HUES6 (cell line): Measurements from ENCODE around the gene UBXN4.

Experiments
- H3K27ac ChIP-seq: 2 replicates; pipeline ENCODE4 v1.7.0; 2013; ENCODE audit warnings: low read depth, mild to moderate bottlenecking, low read length, inconsistent platforms
- H3K27me3 ChIP-seq: 2 replicates; pipeline ENCODE4 v1.6.1; 2013; ENCODE audit warnings: low read length; ENCODE audit not compliant: control insufficient read depth, insufficient read depth
- H3K36me3 ChIP-seq: 2 replicates; pipeline ENCODE4 v1.6.1; 2013; ENCODE audit warnings: low read length; ENCODE audit not compliant: control insufficient read depth, insufficient read depth
- H3K4me1 ChIP-seq: 2 replicates; pipeline ENCODE4 v1.6.1; 2013; ENCODE audit warnings: low read length; ENCODE audit not compliant: control insufficient read depth, insufficient read depth
- H3K4me3 ChIP-seq: 2 replicates; pipeline ENCODE4 v1.5.1; 2013; ENCODE audit warnings: low read depth, low read length
- H3K9ac ChIP-seq: one replicate; pipeline ENCODE4 v1.6.1; 2013; ENCODE audit warnings: mild to moderate bottlenecking, low read length
- H3K9me3 ChIP-seq: 2 replicates; pipeline ENCODE4 v1.6.1; 2013; ENCODE audit warnings: low read depth, low read length; ENCODE audit not compliant: control insufficient read depth, insufficient read depth

The UBXN4 gene

GRCh38 chr2:135762530-135762929 is 20.9 kb downstream of the UBXN4 start:
- Histone ChIP-seq H3K9me3 (no peaks in the 10 kb centered on the region), H3K4me1 (no peaks in the 10 kb centered on the region), H3K4me3 (no peak overlapping the region), H3K27ac (no peak overlapping the region), H3K27me3 (no peaks in the 10 kb centered on the region), H3K36me3 (peaks cover 89% of the 10 kb centered on the region), H3K9ac (no peak overlapping the region)

- H3K27me3 ChIP-seq, result no peaks in the 10 kb centered on the region
- no peak overlapping the region for H3K4me3 ChIP-seq
- H3K9ac ChIP-seq, result no peak overlapping the region
- H3K9me3 ChIP-seq, result no peaks in the 10 kb centered on the region
- peaks cover 86% of the 10 kb centered on the region for H3K36me3 ChIP-seq
- no peak overlapping the region for H3K27ac ChIP-seq
- H3K4me1 ChIP-seq, result no peaks in the 10 kb centered on the region
Observed at GRCh38 chr2:135768863-135769262, 27.2 kb downstream of the UBXN4 start.

- H3K9ac ChIP-seq, result no peak overlapping the region
- H3K4me3 ChIP-seq, result no peak overlapping the region
- H3K27ac ChIP-seq, result no peak overlapping the region
- no peaks in the 10 kb centered on the region for H3K9me3 ChIP-seq
- no peaks in the 10 kb centered on the region for H3K27me3 ChIP-seq
- H3K4me1 ChIP-seq, result no peaks in the 10 kb centered on the region
- peaks cover 89% of the 10 kb centered on the region for H3K36me3 ChIP-seq
Observed at GRCh38 chr2:135773319-135773718, 31.7 kb downstream of the UBXN4 start.

- no peak overlapping the region for H3K27ac ChIP-seq
- H3K27me3 ChIP-seq, result no peaks in the 10 kb centered on the region
- H3K4me1 ChIP-seq, result no peaks in the 10 kb centered on the region
- peaks cover 92% of the 10 kb centered on the region for H3K36me3 ChIP-seq
- no peak overlapping the region for H3K4me3 ChIP-seq
- H3K9ac ChIP-seq, result no peak overlapping the region
- no peaks in the 10 kb centered on the region for H3K9me3 ChIP-seq
Observed at GRCh38 chr2:135773917-135774316, 32.3 kb downstream of the UBXN4 start.

GRCh38 chr2:135775420-135775819 is 33.8 kb downstream of the UBXN4 start:
- Histone ChIP-seq H3K4me1 (no peaks in the 10 kb centered on the region), H3K27ac (no peak overlapping the region), H3K27me3 (no peaks in the 10 kb centered on the region), H3K36me3 (peaks cover 90% of the 10 kb centered on the region), H3K9me3 (no peaks in the 10 kb centered on the region), H3K4me3 (no peak overlapping the region), H3K9ac (no peak overlapping the region)

GRCh38 chr2:135776367-135776766 is 34.7 kb downstream of the UBXN4 start:
- Histone ChIP-seq H3K27ac (no peak overlapping the region), H3K4me1 (peaks cover 2% of the 10 kb centered on the region; the same call in 1 of the 2 replicates), H3K4me3 (no peak overlapping the region), H3K9me3 (no peaks in the 10 kb centered on the region), H3K27me3 (no peaks in the 10 kb centered on the region), H3K9ac (no peak overlapping the region), H3K36me3 (peaks cover 90% of the 10 kb centered on the region)

GRCh38 chr2:135782231-135782630 is 40.6 kb downstream of the UBXN4 start:
- H3K4me3 ChIP-seq, result no peak overlapping the region
- peaks cover 5% of the 10 kb centered on the region for H3K9me3 ChIP-seq
- H3K27ac ChIP-seq, result no peak overlapping the region
- H3K36me3 ChIP-seq, result peaks cover 82% of the 10 kb centered on the region
- no peak overlapping the region for H3K9ac ChIP-seq
- H3K4me1 ChIP-seq, result peaks cover 18% of the 10 kb centered on the region
- H3K27me3 ChIP-seq, result no peaks in the 10 kb centered on the region

- no peak overlapping the region for H3K27ac ChIP-seq
- H3K4me1 ChIP-seq, result peaks cover 18% of the 10 kb centered on the region
- no peaks in the 10 kb centered on the region for H3K27me3 ChIP-seq
- no peak overlapping the region for H3K9ac ChIP-seq
- no peak overlapping the region for H3K4me3 ChIP-seq
- H3K9me3 ChIP-seq, result peaks cover 5% of the 10 kb centered on the region
- H3K36me3 ChIP-seq, result peaks cover 75% of the 10 kb centered on the region
Observed at GRCh38 chr2:135783439-135783838, 41.8 kb downstream of the UBXN4 start.

GRCh38 chr2:135785032-135785431 is 43.4 kb downstream of the UBXN4 start:
- no peaks in the 10 kb centered on the region for H3K27me3 ChIP-seq
- no peak overlapping the region for H3K9ac ChIP-seq
- H3K4me1 ChIP-seq, result peaks cover 18% of the 10 kb centered on the region
- no peak overlapping the region for H3K27ac ChIP-seq
- H3K36me3 ChIP-seq, result peaks cover 61% of the 10 kb centered on the region
- H3K9me3 ChIP-seq, result peaks cover 5% of the 10 kb centered on the region
- H3K4me3 ChIP-seq, result no peak overlapping the region

GRCh38 chr2:135786823-135787222 is 45.2 kb downstream of the UBXN4 start:
- no peaks in the 10 kb centered on the region for H3K27me3 ChIP-seq
- peaks cover 43% of the 10 kb centered on the region for H3K36me3 ChIP-seq
- no peak overlapping the region for H3K27ac ChIP-seq
- peaks cover 12% of the 10 kb centered on the region; the same call in 1 of the 2 replicates for H3K4me1 ChIP-seq
- no peak overlapping the region for H3K9ac ChIP-seq
- no peak overlapping the region for H3K4me3 ChIP-seq
- H3K9me3 ChIP-seq, result peaks cover 5% of the 10 kb centered on the region

GRCh38 chr2:135790423-135790822 is 48.8 kb downstream of the UBXN4 start:
- H3K4me1 ChIP-seq, result no peaks in the 10 kb centered on the region; the same call in 1 of the 2 replicates
- no peak overlapping the region for H3K9ac ChIP-seq
- H3K9me3 ChIP-seq, result peaks cover 2% of the 10 kb centered on the region
- H3K4me3 ChIP-seq, result no peak overlapping the region
- no peak overlapping the region for H3K27ac ChIP-seq
- peaks cover 8% of the 10 kb centered on the region for H3K36me3 ChIP-seq
- H3K27me3 ChIP-seq, result no peaks in the 10 kb centered on the region
